Measurements from ENCODE around the gene MAVS.
"Not testable (repeated sequence)": the region's sequence is repeated elsewhere in the genome, so short reads cannot be mapped to it uniquely, and the experiment has no call there.

MAVS gene

GRCh38 chr20:3836132-3836531 lies 10.5 kb upstream of the MAVS start:
- no peak overlapping the region for H3K4me3 ChIP-seq (ENCODE audit: low read depth, low read length)
- TF ChIP-seq CTCF (IDR thresholded peaks at IDR 0.05; ENCODE audit: borderline replicate concordance, insufficient read depth, low read depth, low read length): no peak

GRCh38 chr20:3839328-3839727 lies 7.3 kb upstream of the MAVS start:
- H3K4me3 ChIP-seq (ENCODE audit: low read depth, low read length): no peak overlapping the region
- no peak for TF ChIP-seq CTCF (IDR thresholded peaks at IDR 0.05; ENCODE audit: borderline replicate concordance, insufficient read depth, low read depth, low read length)

- H3K4me3 ChIP-seq (ENCODE audit: low read depth, low read length): not testable (repeated sequence)
Measured at GRCh38 chr20:3840201-3840600, 6.4 kb upstream of the MAVS start.

GRCh38 chr20:3842348-3842930 lies 4.2 kb upstream of the MAVS start:
- no peak overlapping the region for H3K4me3 ChIP-seq (ENCODE audit: low read depth, low read length)
- no peak for TF ChIP-seq CTCF (IDR thresholded peaks at IDR 0.05; ENCODE audit: borderline replicate concordance, insufficient read depth, low read depth, low read length)

GRCh38 chr20:3843490-3843889 lies 3.1 kb upstream of the MAVS start:
- no peak for TF ChIP-seq CTCF (IDR thresholded peaks at IDR 0.05; ENCODE audit: borderline replicate concordance, insufficient read depth, low read depth, low read length)
- no peak overlapping the region for H3K4me3 ChIP-seq (ENCODE audit: low read depth, low read length)

GRCh38 chr20:3843990-3844619 lies 2.5 kb upstream of the MAVS start:
- H3K4me3 ChIP-seq (ENCODE audit: low read depth, low read length): not testable (repeated sequence)

- no peak for TF ChIP-seq CTCF (IDR thresholded peaks at IDR 0.05; ENCODE audit: borderline replicate concordance, insufficient read depth, low read depth, low read length)
- peak overlapping the region; percentile 72 for H3K4me3 ChIP-seq (ENCODE audit: low read depth, low read length)
Measured at GRCh38 chr20:3846378-3846739, 275 bp upstream of the MAVS start.

- TF ChIP-seq CTCF (IDR thresholded peaks at IDR 0.05; ENCODE audit: borderline replicate concordance, insufficient read depth, low read depth, low read length): no peak
- peak overlapping the region; percentile 72 for H3K4me3 ChIP-seq (ENCODE audit: low read depth, low read length)
Measured at GRCh38 chr20:3847429-3847940, 851 bp downstream of the MAVS start.

Data from GM12875 (cell line).